DND-41 (cell line): ENCODE measurements around the gene VWC2.

Experiments
- ATAC-seq: fragments of 200-7000 bp; cut with Tn5 transposase; 3 replicates; pipeline ENCODE4 v1.9.1; 2021; ENCODE audit warnings: low read depth; ENCODE audit not compliant: insufficient read depth
- DNase-seq: peaks from one replicate; pipeline ENCODE4 v3.0.0-alpha.2; 2020
- H2AFZ ChIP-seq: 2 replicates; pipeline ENCODE4 v1.6.0; 2012; ENCODE audit warnings: low read depth, low read length
- H3K27ac ChIP-seq: 2 replicates; pipeline ENCODE4 v1.5.1; 2012; ENCODE audit warnings: low read length, inconsistent platforms
- H3K27me3 ChIP-seq: fragments of 200-600 bp; sonication (generic); 2 replicates; pipeline ENCODE4 v1.6.0; 2012; ENCODE audit warnings: low read length, mild to moderate bottlenecking, inconsistent platforms; ENCODE audit not compliant: insufficient read depth, poor library complexity
- H3K36me3 ChIP-seq: 2 replicates; pipeline ENCODE4 v1.5.1; 2012; ENCODE audit warnings: low read length, inconsistent platforms; ENCODE audit not compliant: insufficient read depth
- H3K4me1 ChIP-seq: 2 replicates; pipeline ENCODE4 v1.5.1; 2012; ENCODE audit warnings: mild to moderate bottlenecking, low read length; ENCODE audit not compliant: insufficient read depth
- H3K4me2 ChIP-seq: 2 replicates; pipeline ENCODE4 v1.6.0; 2012; ENCODE audit warnings: mild to moderate bottlenecking, moderate library complexity, low read length, inconsistent platforms; ENCODE audit not compliant: insufficient read depth
- H3K4me3 ChIP-seq, 2 experiments: fragments of 200-600 bp in 1 of 2; shearing (Covaris generic) in 1 of 2; 2 replicates each; pipeline ENCODE4 v1.5.1; 2012 to 2016; ENCODE audit warnings: inconsistent platforms in 2 of 2, low read length in 2 of 2, mild to moderate bottlenecking in 2 of 2, low read depth in 1 of 2, moderate library complexity in 1 of 2
- H3K79me2 ChIP-seq: 2 replicates; pipeline ENCODE4 v1.6.0; 2012; ENCODE audit warnings: low read length, inconsistent platforms; ENCODE audit not compliant: insufficient read depth
- H3K9ac ChIP-seq: 2 replicates; pipeline ENCODE4 v1.6.0; 2012; ENCODE audit warnings: low read depth, mild to moderate bottlenecking, inconsistent platforms, low read length, moderate library complexity
- H3K9me3 ChIP-seq: 2 replicates; pipeline ENCODE4 v1.5.1; 2012; ENCODE audit warnings: low read length, moderate library complexity, mild to moderate bottlenecking, inconsistent platforms; ENCODE audit not compliant: insufficient read depth, severe bottlenecking
- H4K20me1 ChIP-seq: 2 replicates; pipeline ENCODE4 v1.6.0; 2012; ENCODE audit warnings: low read length; ENCODE audit not compliant: insufficient read depth
- EZH2 ChIP-seq: IDR thresholded peaks from 3 replicates; pipeline ENCODE4 v1.6.1; 2012; ENCODE audit warnings: borderline replicate concordance, low read depth, mild to moderate bottlenecking, moderate library complexity, low read length, inconsistent platforms; ENCODE audit not compliant: severe bottlenecking
- TF ChIP-seq, protein P1 (sequence below): IDR thresholded peaks from 2 replicates; pipeline ENCODE4 v1.5.1; 2012; ENCODE audit warnings: borderline replicate concordance, low read length, moderate library complexity, mild to moderate bottlenecking; ENCODE audit not compliant: poor library complexity, severe bottlenecking; ENCODE audit errors: extremely low read depth

The VWC2 gene

DNA sequence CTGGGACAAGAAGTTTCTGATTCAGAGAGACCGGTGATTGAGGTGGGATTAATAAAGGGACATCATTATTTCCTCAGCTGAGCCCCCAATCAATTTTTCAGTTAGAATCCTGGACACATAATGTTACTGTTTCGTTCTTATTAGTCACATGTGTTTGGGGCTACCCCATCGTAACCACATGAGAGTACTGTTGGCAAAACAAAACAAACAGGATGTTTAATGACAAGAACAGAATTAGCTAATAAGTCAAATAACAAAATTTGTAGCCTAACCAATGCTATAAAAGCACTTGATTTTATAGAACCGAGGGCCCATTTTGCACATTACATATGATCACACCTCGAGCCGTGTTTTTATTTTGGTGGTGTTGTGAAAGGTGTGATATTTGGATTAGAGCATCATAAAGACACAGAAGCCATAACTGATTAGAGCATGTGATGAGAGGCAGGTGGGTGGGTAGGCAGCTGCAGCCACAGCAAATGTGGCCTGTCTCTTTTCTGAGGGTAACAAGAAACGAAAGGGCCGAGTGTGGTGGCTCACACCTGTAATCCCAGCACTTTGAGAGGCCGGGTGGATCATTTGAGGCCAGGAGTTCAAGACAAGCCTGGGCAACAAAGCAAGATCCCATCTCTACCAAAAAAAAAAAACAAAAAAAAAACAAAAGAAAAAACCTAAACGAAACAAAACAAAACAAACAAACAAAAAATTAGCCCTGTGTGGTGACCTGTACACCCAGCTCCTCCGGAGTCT is 1.8 kb upstream of the VWC2 start:
- TF ChIP-seq EZH2 = no peak
- TF ChIP-seq, protein P1, sequence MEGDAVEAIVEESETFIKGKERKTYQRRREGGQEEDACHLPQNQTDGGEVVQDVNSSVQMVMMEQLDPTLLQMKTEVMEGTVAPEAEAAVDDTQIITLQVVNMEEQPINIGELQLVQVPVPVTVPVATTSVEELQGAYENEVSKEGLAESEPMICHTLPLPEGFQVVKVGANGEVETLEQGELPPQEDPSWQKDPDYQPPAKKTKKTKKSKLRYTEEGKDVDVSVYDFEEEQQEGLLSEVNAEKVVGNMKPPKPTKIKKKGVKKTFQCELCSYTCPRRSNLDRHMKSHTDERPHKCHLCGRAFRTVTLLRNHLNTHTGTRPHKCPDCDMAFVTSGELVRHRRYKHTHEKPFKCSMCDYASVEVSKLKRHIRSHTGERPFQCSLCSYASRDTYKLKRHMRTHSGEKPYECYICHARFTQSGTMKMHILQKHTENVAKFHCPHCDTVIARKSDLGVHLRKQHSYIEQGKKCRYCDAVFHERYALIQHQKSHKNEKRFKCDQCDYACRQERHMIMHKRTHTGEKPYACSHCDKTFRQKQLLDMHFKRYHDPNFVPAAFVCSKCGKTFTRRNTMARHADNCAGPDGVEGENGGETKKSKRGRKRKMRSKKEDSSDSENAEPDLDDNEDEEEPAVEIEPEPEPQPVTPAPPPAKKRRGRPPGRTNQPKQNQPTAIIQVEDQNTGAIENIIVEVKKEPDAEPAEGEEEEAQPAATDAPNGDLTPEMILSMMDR = no peak
- ATAC-seq (no peak), DNase-seq (no peak)
- Histone ChIP-seq H3K27ac (no peak overlapping the region), H3K27me3 (peaks cover 4% of the 10 kb centered on the region), H3K9me3 (no peaks in the 10 kb centered on the region), H3K4me1 (no peaks in the 10 kb centered on the region), H3K4me3 (no peak overlapping the region), H4K20me1 (no peaks in the 10 kb centered on the region), H3K79me2 (no peaks in the 10 kb centered on the region), H3K9ac (no peak overlapping the region), H2AFZ (no peak overlapping the region), H3K36me3 (no peaks in the 10 kb centered on the region), H3K4me2 (no peak overlapping the region)

DNA sequence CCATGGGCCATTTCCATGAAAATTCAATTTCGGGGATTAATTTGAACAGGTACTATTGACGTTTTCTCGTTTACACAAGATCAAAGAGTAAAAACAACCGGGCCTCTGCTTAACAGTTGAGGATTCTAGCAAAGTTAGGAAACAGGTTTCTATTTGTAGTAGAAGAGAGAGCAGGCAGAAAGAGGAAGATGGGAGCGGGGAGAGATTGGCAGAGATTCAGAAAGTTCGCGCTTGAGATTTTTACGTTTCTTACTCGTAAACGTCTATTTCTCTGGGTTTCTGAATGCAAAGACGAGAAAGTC is 571 bp upstream of the VWC2 start:
- H3K4me1 ChIP-seq = no peaks in the 10 kb centered on the region
- H4K20me1 ChIP-seq = no peaks in the 10 kb centered on the region
- TF ChIP-seq EZH2 = no peak
- TF ChIP-seq, protein P1 = no peak
- no peak overlapping the region for H3K4me3 ChIP-seq
- ATAC-seq (no peak), DNase-seq (no peak)
- no peaks in the 10 kb centered on the region for H3K36me3 ChIP-seq
- no peak overlapping the region for H3K27ac ChIP-seq
- H3K9ac ChIP-seq = no peak overlapping the region
- H3K9me3 ChIP-seq = no peaks in the 10 kb centered on the region
- H2AFZ ChIP-seq = no peak overlapping the region
- no peaks in the 10 kb centered on the region for H3K79me2 ChIP-seq
- no peak overlapping the region for H3K4me2 ChIP-seq
- H3K27me3 ChIP-seq = peaks cover 4% of the 10 kb centered on the region

DNA sequence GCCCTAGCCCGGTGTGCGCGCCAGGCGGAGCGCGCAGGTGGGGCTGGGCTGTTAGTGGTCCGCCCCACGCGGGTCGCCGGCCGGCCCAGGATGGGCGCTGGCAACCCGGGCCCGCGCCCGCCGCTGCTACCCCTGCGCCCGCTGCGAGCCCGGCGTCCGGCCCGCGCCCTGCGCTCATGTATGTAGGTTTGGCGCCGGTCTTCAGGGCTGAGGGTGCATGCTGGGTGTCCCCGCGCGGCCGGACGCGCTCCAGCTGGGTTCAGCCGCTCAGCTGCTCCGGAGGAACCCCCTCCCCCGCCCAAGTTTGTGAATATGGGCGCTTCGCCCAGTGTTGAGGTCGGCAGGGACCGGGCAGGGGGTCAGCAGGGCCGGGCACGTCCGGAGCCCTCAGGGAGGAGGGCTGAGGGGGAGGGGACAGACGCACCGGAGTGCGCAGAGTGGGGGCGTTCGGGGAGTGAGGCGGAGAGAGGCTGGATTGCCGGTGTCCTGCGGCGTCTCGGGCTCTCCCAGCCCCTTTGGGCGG is 559 bp downstream of the VWC2 start:
- Histone ChIP-seq H3K27ac (no peak overlapping the region), H3K36me3 (no peaks in the 10 kb centered on the region), H3K79me2 (no peaks in the 10 kb centered on the region), H3K27me3 (peaks cover 8% of the 10 kb centered on the region), H3K4me3 (no peak overlapping the region), H2AFZ (no peak overlapping the region), H3K9me3 (no peaks in the 10 kb centered on the region), H3K4me2 (no peak overlapping the region), H3K4me1 (no peaks in the 10 kb centered on the region), H3K9ac (no peak overlapping the region), H4K20me1 (no peaks in the 10 kb centered on the region)
- no peak for DNase-seq
- TF ChIP-seq, protein P1 = no peak
- no peak for ATAC-seq

DNA sequence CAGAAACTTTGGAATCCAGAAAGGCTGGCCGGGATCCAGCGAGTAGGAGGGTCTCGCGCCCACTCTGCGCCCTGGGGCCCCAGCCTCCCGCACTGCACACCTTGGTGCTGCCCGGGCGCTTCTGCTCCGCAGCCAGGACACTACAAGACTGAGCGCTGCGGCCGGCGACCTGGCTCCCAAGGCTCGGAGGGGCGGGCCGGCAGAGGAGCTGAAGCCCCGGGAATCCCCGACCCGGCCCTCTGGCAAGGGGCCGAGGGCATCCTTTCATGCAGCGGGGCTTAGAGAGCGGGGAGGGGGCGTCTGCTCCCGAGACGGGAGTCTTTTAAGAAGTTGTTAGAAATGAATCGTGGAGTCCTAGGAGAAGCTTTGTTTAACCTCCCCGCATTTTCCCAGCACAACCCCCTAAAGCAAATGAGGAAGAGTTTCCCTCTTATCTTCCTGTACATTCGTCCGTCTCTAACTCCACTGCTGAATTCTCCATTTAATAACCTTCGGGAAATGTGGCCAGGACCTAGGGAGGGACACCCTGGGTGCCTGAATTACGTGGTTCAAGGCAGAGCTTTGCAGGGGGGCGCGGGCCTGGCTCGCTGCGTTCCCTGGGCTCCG is 1.1 kb downstream of the VWC2 start:
- ATAC-seq (no peak), DNase-seq (no peak)
- H3K4me1 ChIP-seq = no peaks in the 10 kb centered on the region
- no peak overlapping the region for H3K4me2 ChIP-seq
- TF ChIP-seq, protein P1 = no peak
- TF ChIP-seq EZH2 = no peak
- no peak overlapping the region for H3K9ac ChIP-seq
- no peak overlapping the region for H3K4me3 ChIP-seq
- H4K20me1 ChIP-seq = no peaks in the 10 kb centered on the region
- no peaks in the 10 kb centered on the region for H3K9me3 ChIP-seq
- H3K27me3 ChIP-seq = peaks cover 8% of the 10 kb centered on the region
- H3K79me2 ChIP-seq = no peaks in the 10 kb centered on the region
- no peaks in the 10 kb centered on the region for H3K36me3 ChIP-seq
- no peak overlapping the region for H3K27ac ChIP-seq
- H2AFZ ChIP-seq = no peak overlapping the region
